ENCODE data around the gene BICC1.

The BICC1 gene

GRCh38 chr10:58698777-58699356, 186.2 kb downstream of the BICC1 start:
- Histone ChIP-seq H3K4me2 (ENCODE audit: insufficient read depth, low read length, poor library complexity, severe bottlenecking) (no peak overlapping the region), H3K79me1 (ENCODE audit: low read depth, low read length) (no peaks in the 10 kb centered on the region), H3K4me3 (ENCODE audit: low read length in 2 of 2) (no peak overlapping the region), H2BK12ac (ENCODE audit: low read length) (no peak overlapping the region), H3K18ac (ENCODE audit: low read length) (no peak overlapping the region), H3K27ac (replicated peaks; ENCODE audit: low read length) (no peak overlapping the region), H2BK120ac (ENCODE audit: low read depth, low read length) (no peak overlapping the region), H2BK5ac (ENCODE audit: low read length) (no peak overlapping the region), H2AFZ (ENCODE audit: low read length) (no peak overlapping the region), H3K9ac (ENCODE audit: low read depth, low read length, poor library complexity) (no peak overlapping the region), H3K27me3 (ENCODE audit: control insufficient read depth in 3 of 3, insufficient read depth in 3 of 3, low read depth in 1 of 3, low read length in 3 of 3) (no peaks in the 10 kb centered on the region), H4K91ac (ENCODE audit: low read depth, low read length, poor library complexity) (no peak overlapping the region), H3K4ac (ENCODE audit: low read length) (no peak overlapping the region), H2AK5ac (ENCODE audit: low read depth, low read length) (no peak overlapping the region), H3K14ac (ENCODE audit: low read length) (no peak overlapping the region), H2BK15ac (ENCODE audit: low read length) (no peak overlapping the region), H3K36me3 (replicated peaks in 1 of 2; ENCODE audit: control insufficient read depth in 2 of 2, insufficient read depth in 2 of 2, low read length in 2 of 2) (no peaks in the 10 kb centered on the region), H3K4me1 (ENCODE audit: control insufficient read depth in 2 of 2, insufficient read depth in 1 of 2, low read depth in 1 of 2, low read length in 2 of 2) (peaks cover 3 to 12% of the 10 kb centered on the region in 2 donors), H3K23ac (ENCODE audit: low read depth, low read length, poor library complexity) (no peak overlapping the region), H3K9me3 (replicated peaks in 1 of 2; ENCODE audit: control insufficient read depth in 2 of 2, insufficient read depth in 1 of 2, low read depth in 1 of 2, low read length in 2 of 2) (no peaks in the 10 kb centered on the region), H4K8ac (ENCODE audit: low read depth, low read length) (no peak overlapping the region)
- DNase-seq (ENCODE audit: low spot score) = no peak
- WGBS, 2 donors (ENCODE audit: extremely low coverage in 2 of 2, insufficient read length in 2 of 2, insufficient replicate concordance in 1 of 2) = no CpG with 5 or more reads among the region's 5 CpGs

- Histone ChIP-seq H3K4ac (ENCODE audit: low read length) (no peak overlapping the region), H4K91ac (ENCODE audit: low read depth, low read length, poor library complexity) (no peak overlapping the region), H2BK120ac (ENCODE audit: low read depth, low read length) (no peak overlapping the region), H2BK12ac (ENCODE audit: low read length) (no peak overlapping the region), H3K9me3 (replicated peaks in 1 of 2; ENCODE audit: control insufficient read depth in 2 of 2, insufficient read depth in 1 of 2, low read depth in 1 of 2, low read length in 2 of 2) (no peaks in the 10 kb centered on the region), H3K14ac (ENCODE audit: low read length) (no peak overlapping the region), H3K36me3 (replicated peaks in 1 of 2; ENCODE audit: control insufficient read depth in 2 of 2, insufficient read depth in 2 of 2, low read length in 2 of 2) (no peaks in the 10 kb centered on the region), H3K23ac (ENCODE audit: low read depth, low read length, poor library complexity) (no peak overlapping the region), H2BK5ac (ENCODE audit: low read length) (no peak overlapping the region), H3K4me3 (ENCODE audit: low read length in 2 of 2) (no peak overlapping the region), H3K27ac (replicated peaks; ENCODE audit: low read length) (no peak overlapping the region), H2AK5ac (ENCODE audit: low read depth, low read length) (no peak overlapping the region), H2AFZ (ENCODE audit: low read length) (no peak overlapping the region), H2BK15ac (ENCODE audit: low read length) (no peak overlapping the region), H3K79me1 (ENCODE audit: low read depth, low read length) (no peaks in the 10 kb centered on the region), H3K9ac (ENCODE audit: low read depth, low read length, poor library complexity) (no peak overlapping the region), H3K4me2 (ENCODE audit: insufficient read depth, low read length, poor library complexity, severe bottlenecking) (no peak overlapping the region), H3K27me3 (ENCODE audit: control insufficient read depth in 3 of 3, insufficient read depth in 3 of 3, low read depth in 1 of 3, low read length in 3 of 3) (no peaks in the 10 kb centered on the region), H3K4me1 (ENCODE audit: control insufficient read depth in 2 of 2, insufficient read depth in 1 of 2, low read depth in 1 of 2, low read length in 2 of 2) (peaks cover 3 to 12% of the 10 kb centered on the region in 2 donors), H4K8ac (ENCODE audit: low read depth, low read length) (no peak overlapping the region), H3K18ac (ENCODE audit: low read length) (peak overlapping the region; percentile 62)
- no peak for DNase-seq (ENCODE audit: low spot score)
- no CpG with 5 or more reads among the region's 1 CpG for WGBS, 2 donors (ENCODE audit: extremely low coverage in 2 of 2, insufficient read length in 2 of 2, insufficient replicate concordance in 1 of 2)
Observed at GRCh38 chr10:58700591-58700990, 187.9 kb downstream of the BICC1 start.

GRCh38 chr10:58701405-58702135, 188.9 kb downstream of the BICC1 start:
- Histone ChIP-seq H3K14ac (ENCODE audit: low read length) (no peak overlapping the region), H3K9ac (ENCODE audit: low read depth, low read length, poor library complexity) (no peak overlapping the region), H2AK5ac (ENCODE audit: low read depth, low read length) (no peak overlapping the region), H3K4me1 (ENCODE audit: control insufficient read depth in 2 of 2, insufficient read depth in 1 of 2, low read depth in 1 of 2, low read length in 2 of 2) (peaks cover 3 to 12% of the 10 kb centered on the region in 2 donors), H3K27me3 (ENCODE audit: control insufficient read depth in 3 of 3, insufficient read depth in 3 of 3, low read depth in 1 of 3, low read length in 3 of 3) (no peaks in the 10 kb centered on the region), H3K36me3 (replicated peaks in 1 of 2; ENCODE audit: control insufficient read depth in 2 of 2, insufficient read depth in 2 of 2, low read length in 2 of 2) (no peaks in the 10 kb centered on the region), H3K27ac (replicated peaks; ENCODE audit: low read length) (no peak overlapping the region), H3K4me3 (ENCODE audit: low read length in 2 of 2) (no peak overlapping the region), H2BK120ac (ENCODE audit: low read depth, low read length) (no peak overlapping the region), H3K23ac (ENCODE audit: low read depth, low read length, poor library complexity) (no peak overlapping the region), H4K91ac (ENCODE audit: low read depth, low read length, poor library complexity) (no peak overlapping the region), H2AFZ (ENCODE audit: low read length) (no peak overlapping the region), H3K4me2 (ENCODE audit: insufficient read depth, low read length, poor library complexity, severe bottlenecking) (no peak overlapping the region), H2BK12ac (ENCODE audit: low read length) (no peak overlapping the region), H2BK5ac (ENCODE audit: low read length) (no peak overlapping the region), H3K4ac (ENCODE audit: low read length) (no peak overlapping the region), H3K9me3 (replicated peaks in 1 of 2; ENCODE audit: control insufficient read depth in 2 of 2, insufficient read depth in 1 of 2, low read depth in 1 of 2, low read length in 2 of 2) (no peaks in the 10 kb centered on the region), H3K18ac (ENCODE audit: low read length) (no peak overlapping the region), H2BK15ac (ENCODE audit: low read length) (no peak overlapping the region), H4K8ac (ENCODE audit: low read depth, low read length) (no peak overlapping the region), H3K79me1 (ENCODE audit: low read depth, low read length) (no peaks in the 10 kb centered on the region)
- no CpG with 5 or more reads among the region's 6 CpGs for WGBS, 2 donors (ENCODE audit: extremely low coverage in 2 of 2, insufficient read length in 2 of 2, insufficient replicate concordance in 1 of 2)
- DNase-seq (ENCODE audit: low spot score) = no peak

- H3K14ac ChIP-seq (ENCODE audit: low read length) = no peak overlapping the region
- H2AFZ ChIP-seq (ENCODE audit: low read length) = no peak overlapping the region
- H3K23ac ChIP-seq (ENCODE audit: low read depth, low read length, poor library complexity) = no peak overlapping the region
- H3K27me3 ChIP-seq (ENCODE audit: control insufficient read depth in 3 of 3, insufficient read depth in 3 of 3, low read depth in 1 of 3, low read length in 3 of 3) = no peaks in the 10 kb centered on the region
- no peak overlapping the region for H3K9ac ChIP-seq (ENCODE audit: low read depth, low read length, poor library complexity)
- peaks cover 0 to 2% of the 10 kb centered on the region in 2 donors for H3K4me1 ChIP-seq (ENCODE audit: control insufficient read depth in 2 of 2, insufficient read depth in 1 of 2, low read depth in 1 of 2, low read length in 2 of 2)
- H2BK120ac ChIP-seq (ENCODE audit: low read depth, low read length) = no peak overlapping the region
- no peaks in the 10 kb centered on the region for H3K36me3 ChIP-seq (replicated peaks in 1 of 2; ENCODE audit: control insufficient read depth in 2 of 2, insufficient read depth in 2 of 2, low read length in 2 of 2)
- H3K18ac ChIP-seq (ENCODE audit: low read length) = no peak overlapping the region
- H4K91ac ChIP-seq (ENCODE audit: low read depth, low read length, poor library complexity) = no peak overlapping the region
- no peak overlapping the region for H2BK12ac ChIP-seq (ENCODE audit: low read length)
- DNase-seq (ENCODE audit: low spot score) = no peak
- no peak overlapping the region for H2AK5ac ChIP-seq (ENCODE audit: low read depth, low read length)
- H3K9me3 ChIP-seq (replicated peaks in 1 of 2; ENCODE audit: control insufficient read depth in 2 of 2, insufficient read depth in 1 of 2, low read depth in 1 of 2, low read length in 2 of 2) = no peaks in the 10 kb centered on the region
- H3K27ac ChIP-seq (replicated peaks; ENCODE audit: low read length) = no peak overlapping the region
- WGBS, 2 donors (ENCODE audit: extremely low coverage in 2 of 2, insufficient read length in 2 of 2, insufficient replicate concordance in 1 of 2) = no CpG with 5 or more reads among the region's 1 CpG
- H3K79me1 ChIP-seq (ENCODE audit: low read depth, low read length) = no peaks in the 10 kb centered on the region
- H2BK15ac ChIP-seq (ENCODE audit: low read length) = no peak overlapping the region
- H4K8ac ChIP-seq (ENCODE audit: low read depth, low read length) = no peak overlapping the region
- H3K4me3 ChIP-seq (ENCODE audit: low read length in 2 of 2) = no peak overlapping the region
- H3K4ac ChIP-seq (ENCODE audit: low read length) = no peak overlapping the region
- no peak overlapping the region for H2BK5ac ChIP-seq (ENCODE audit: low read length)
- H3K4me2 ChIP-seq (ENCODE audit: insufficient read depth, low read length, poor library complexity, severe bottlenecking) = no peak overlapping the region
Observed at GRCh38 chr10:58704226-58704625, 191.6 kb downstream of the BICC1 start.
